A673 (cell line): ENCODE data around the gene TMEM266. TPM values are rescaled to one million over a fixed set of nuclear protein-coding genes. Genes with fewer than 3 reads are reported as not detected.

ENCODE experiments used
- BruUV-seq: library from RNA; stranded (reverse); fragments of 400-500 nt; replicated peaks from 2 replicates; lab custom pipeline; 2021; lab: Mats Ljungman, UMichigan
- CTCF ChIA-PET: fragments of 300-600 bp; sonication (Branson Sonifier 250); formaldehyde crosslinking; loops from one replicate; lab custom pipeline; 2022; ENCODE audit warnings: antibody characterized with exemption; lab: Charles Lee
- POLR2A ChIA-PET: fragments of 300-600 bp; sonication (Branson Sonifier 250); formaldehyde crosslinking; loops from one replicate; lab custom pipeline; 2022; ENCODE audit warnings: antibody characterized with exemption; ENCODE audit not compliant: low non-redundant PET; lab: Charles Lee
- DNase-seq: peaks from one replicate; pipeline ENCODE4 v3.0.0-alpha.2; 2015; ENCODE audit warnings: low spot score
- H3K27ac ChIP-seq: fragments of 200-600 bp; sonication (generic); 2 replicates; pipeline ENCODE4 v1.5.1; 2016; ENCODE audit warnings: mixed run types, low read depth, mild to moderate bottlenecking, mixed read lengths, antibody characterized with exemption, low read length; ENCODE audit not compliant: poor library complexity, severe bottlenecking
- H3K27me3 ChIP-seq: fragments of 200-600 bp; sonication (generic); replicated peaks from 2 replicates; pipeline ENCODE4 v1.6.1; 2017; ENCODE audit warnings: mixed run types, low read depth, mild to moderate bottlenecking, mixed read lengths, antibody characterized with exemption, low read length; ENCODE audit not compliant: insufficient read depth, poor library complexity
- H3K36me3 ChIP-seq: fragments of 200-600 bp; sonication (generic); 2 replicates; pipeline ENCODE4 v1.6.1; 2016; ENCODE audit warnings: mixed run types, mild to moderate bottlenecking, mixed read lengths, antibody characterized with exemption, low read length; ENCODE audit not compliant: insufficient read depth, poor library complexity, severe bottlenecking
- H3K4me1 ChIP-seq: fragments of 200-600 bp; sonication (generic); 2 replicates; pipeline ENCODE4 v1.6.1; 2017; ENCODE audit warnings: mixed run types, mild to moderate bottlenecking, mixed read lengths, antibody characterized with exemption, low read length; ENCODE audit not compliant: insufficient read depth, poor library complexity, severe bottlenecking
- H3K4me3 ChIP-seq: fragments of 200-600 bp; sonication (generic); 2 replicates; pipeline ENCODE4 v1.5.1; 2016; ENCODE audit warnings: low read depth, mixed run types, mild to moderate bottlenecking, mixed read lengths, low read length; ENCODE audit not compliant: poor library complexity, severe bottlenecking
- H3K9me3 ChIP-seq: fragments of 200-600 bp; sonication (generic); 2 replicates; pipeline ENCODE4 v1.6.1; 2016; ENCODE audit warnings: mixed run types, low read depth, mild to moderate bottlenecking, mixed read lengths, antibody characterized with exemption, low read length; ENCODE audit not compliant: poor library complexity, severe bottlenecking
- EZH2 ChIP-seq: fragments of 200-600 bp; sonication (generic); IDR thresholded peaks from 2 replicates; pipeline ENCODE4 v1.6.1; 2017; ENCODE audit warnings: borderline replicate concordance, low read depth, mild to moderate bottlenecking, mixed read lengths, antibody characterized with exemption, low read length; ENCODE audit not compliant: poor library complexity, severe bottlenecking
- intact Hi-C: fragments of 100-400 bp; cut with micrococcal nuclease; formaldehyde crosslinking; loops from one replicate; pipeline ENCODE4 v1.10.0; 2022; ENCODE audit not compliant: unreplicated experiment
- total RNA-seq: library from RNA; stranded (reverse); gene quantifications from 2 replicates; pipeline ENCODE4 v1.2.3, GENCODE V29; 2021
- TF ChIP-seq, protein P1 (sequence below): fragments of 300-800, 200-600 bp; sonication (generic); conservative IDR thresholded peaks from 2 replicates; pipeline ENCODE4 v1.5.1; 2017; ENCODE audit warnings: low read depth, mild to moderate bottlenecking, antibody characterized with exemption, low read length, moderate library complexity, mixed read lengths

The TMEM266 gene
- total RNA-seq, 1 experiment from 2014 or later, result not detected

DNA sequence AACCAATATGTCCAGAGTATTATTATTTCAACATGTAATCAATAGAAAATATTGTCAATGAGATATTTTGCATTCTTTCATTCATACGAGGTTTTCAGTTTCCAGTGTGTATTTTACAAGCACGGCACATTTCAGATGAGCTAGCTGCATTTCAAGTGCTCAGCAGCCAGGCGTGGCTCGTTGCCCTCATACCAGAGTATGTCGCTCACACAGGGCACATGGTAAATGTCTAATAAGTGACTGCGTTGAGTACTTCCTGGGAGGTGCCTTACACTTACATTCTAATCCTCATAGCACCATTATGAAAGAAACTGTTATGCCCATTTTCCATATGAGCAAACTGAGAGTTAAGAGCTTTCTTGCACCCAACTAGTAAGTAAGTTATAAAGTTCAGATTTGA is 47.4 kb downstream of the TMEM266 start:
- TF ChIP-seq EZH2, result no peak
- TF ChIP-seq, protein P1, sequence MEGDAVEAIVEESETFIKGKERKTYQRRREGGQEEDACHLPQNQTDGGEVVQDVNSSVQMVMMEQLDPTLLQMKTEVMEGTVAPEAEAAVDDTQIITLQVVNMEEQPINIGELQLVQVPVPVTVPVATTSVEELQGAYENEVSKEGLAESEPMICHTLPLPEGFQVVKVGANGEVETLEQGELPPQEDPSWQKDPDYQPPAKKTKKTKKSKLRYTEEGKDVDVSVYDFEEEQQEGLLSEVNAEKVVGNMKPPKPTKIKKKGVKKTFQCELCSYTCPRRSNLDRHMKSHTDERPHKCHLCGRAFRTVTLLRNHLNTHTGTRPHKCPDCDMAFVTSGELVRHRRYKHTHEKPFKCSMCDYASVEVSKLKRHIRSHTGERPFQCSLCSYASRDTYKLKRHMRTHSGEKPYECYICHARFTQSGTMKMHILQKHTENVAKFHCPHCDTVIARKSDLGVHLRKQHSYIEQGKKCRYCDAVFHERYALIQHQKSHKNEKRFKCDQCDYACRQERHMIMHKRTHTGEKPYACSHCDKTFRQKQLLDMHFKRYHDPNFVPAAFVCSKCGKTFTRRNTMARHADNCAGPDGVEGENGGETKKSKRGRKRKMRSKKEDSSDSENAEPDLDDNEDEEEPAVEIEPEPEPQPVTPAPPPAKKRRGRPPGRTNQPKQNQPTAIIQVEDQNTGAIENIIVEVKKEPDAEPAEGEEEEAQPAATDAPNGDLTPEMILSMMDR, result no peak
- CTCF ChIA-PET, result no interaction called here
- H3K36me3 ChIP-seq, result no peaks in the 10 kb centered on the region
- BruUV-seq, result no TSS peak
- H3K4me1 ChIP-seq, result no peaks in the 10 kb centered on the region
- POLR2A ChIA-PET, result no interaction called here
- no peak overlapping the region for H3K27ac ChIP-seq
- DNase-seq, result no peak
- H3K4me3 ChIP-seq, result no peak overlapping the region
- H3K27me3 ChIP-seq, result no peaks in the 10 kb centered on the region
- no peaks in the 10 kb centered on the region for H3K9me3 ChIP-seq
- intact Hi-C loops, result no loop called here

DNA sequence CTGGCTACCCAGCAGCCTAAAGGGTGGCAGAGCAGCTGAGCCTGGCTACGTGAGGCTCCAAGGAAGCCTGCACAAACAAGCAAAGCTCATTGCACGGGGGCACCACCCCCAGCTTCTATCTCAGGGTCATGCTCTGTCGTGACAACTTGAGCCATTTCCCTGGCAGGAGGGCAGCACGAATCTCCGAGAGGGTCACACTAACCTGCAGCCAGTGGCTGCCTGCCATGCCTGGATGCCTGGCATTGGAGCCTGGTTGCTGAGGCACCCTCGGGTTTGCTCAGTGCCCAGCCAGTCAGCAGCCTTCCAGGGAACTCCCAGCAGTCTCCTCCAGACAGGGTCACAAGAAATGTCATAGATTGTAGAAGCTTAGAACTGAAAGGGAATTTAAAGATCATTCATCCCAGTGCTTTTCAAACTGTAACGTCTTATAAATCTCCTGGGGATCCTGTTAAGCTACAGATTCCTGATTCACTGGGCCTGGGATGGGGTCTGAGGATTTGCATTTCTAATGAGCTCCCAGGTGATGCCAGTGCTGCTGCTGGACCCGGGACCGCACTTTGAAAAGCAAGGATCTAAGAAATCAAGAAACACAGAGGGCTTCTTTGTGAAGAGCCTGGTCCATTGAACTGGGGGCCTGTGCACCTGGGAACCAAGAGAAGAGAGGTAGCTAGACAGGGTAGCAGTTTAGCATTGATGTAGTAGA is 48.4 kb downstream of the TMEM266 start:
- no TSS peak for BruUV-seq
- H3K4me3 ChIP-seq, result no peak overlapping the region
- no peak overlapping the region for H3K27ac ChIP-seq
- no peak for TF ChIP-seq EZH2
- TF ChIP-seq, protein P1, result no peak
- no peaks in the 10 kb centered on the region for H3K4me1 ChIP-seq
- ChIA-PET POLR2A (no interaction called here), CTCF (no interaction called here)
- no peaks in the 10 kb centered on the region for H3K36me3 ChIP-seq
- no peaks in the 10 kb centered on the region for H3K27me3 ChIP-seq
- no peak for DNase-seq
- no peaks in the 10 kb centered on the region for H3K9me3 ChIP-seq
- intact Hi-C loops, result no loop called here

DNA sequence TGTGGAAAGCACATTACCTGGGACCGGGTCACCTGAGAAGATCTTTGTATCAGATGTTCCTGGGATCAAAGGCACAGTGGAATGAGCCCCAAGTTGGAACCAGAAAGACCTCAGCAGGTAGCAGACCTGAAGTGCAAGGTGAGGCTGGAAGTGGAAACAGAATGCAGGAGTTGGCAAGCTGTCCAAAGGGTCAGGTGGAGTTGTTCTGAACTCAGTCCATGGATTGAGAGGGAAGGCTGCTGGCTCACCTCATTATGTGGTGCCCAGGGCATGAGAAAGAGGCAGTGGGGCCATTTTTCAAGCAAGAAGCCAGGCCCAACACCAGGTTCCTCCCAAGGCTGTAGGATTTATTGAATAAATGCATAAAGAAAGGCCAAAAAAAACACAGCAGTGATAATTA is 49.3 kb downstream of the TMEM266 start:
- H3K4me3 ChIP-seq, result no peak overlapping the region
- POLR2A ChIA-PET, result no interaction called here
- CTCF ChIA-PET, result no interaction called here
- DNase-seq, result no peak
- H3K27me3 ChIP-seq, result no peaks in the 10 kb centered on the region
- no peaks in the 10 kb centered on the region for H3K4me1 ChIP-seq
- intact Hi-C loops, result no loop called here
- no peaks in the 10 kb centered on the region for H3K9me3 ChIP-seq
- no peak overlapping the region for H3K27ac ChIP-seq
- H3K36me3 ChIP-seq, result no peaks in the 10 kb centered on the region
- BruUV-seq, result no TSS peak
- no peak for TF ChIP-seq EZH2
- TF ChIP-seq, protein P1, result no peak
